DOHH2 (cell line): ENCODE data around the gene TMEM127.
"Not testable (repeated sequence)": the region's sequence is repeated elsewhere in the genome, so short reads cannot be mapped to it uniquely, and the experiment has no call there.

Source experiments
- CTCF ChIP-seq: fragments of 200-600 bp; sonication (generic); IDR thresholded peaks from one replicate; pipeline ENCODE4 v1.5.1; 2014; ENCODE audit warnings: antibody characterized with exemption, mild to moderate bottlenecking, low read depth, low read length; ENCODE audit not compliant: poor library complexity, severe bottlenecking
- EZH2phosphoT487 ChIP-seq: fragments of 200-600 bp; sonication (generic); IDR thresholded peaks from 2 replicates; pipeline ENCODE4 v1.6.1; 2017; ENCODE audit warnings: borderline replicate concordance, mild to moderate bottlenecking, antibody characterized with exemption, low read length, moderate library complexity, mixed read lengths

GRCh38 chr2:96219959-96220358 lies 45.8 kb downstream of the TMEM127 start:
- not testable (repeated sequence) for TF ChIP-seq CTCF, EZH2phosphoT487
